NCI-H2196 (cell line): ENCODE results near the gene RNF14.
"Not testable (repeated sequence)": the region's sequence is repeated elsewhere in the genome, so short reads cannot be mapped to it uniquely, and the experiment has no call there.

Experiments used
- DNase-seq: peaks from one replicate; lab custom pipeline; 2025; ENCODE audit not compliant: unreplicated experiment; lab: John Stamatoyannopoulos, UW

RNF14 gene

GRCh38 chr5:141968914-141969608 lies at the start of gene RNF14:
Gene RNF14, plus strand, starts transcription at chr5:141969105. Its CDS starts 4,484 bp downstream, at chr5:141973589.
- DNase-seq: peak; percentile 93

GRCh38 chr5:141919218-141920119 lies 49.4 kb upstream of the RNF14 start:
- DNase-seq: no peak

- DNase-seq: no peak
These were observed 48.1 kb upstream of the RNF14 start for GRCh38 chr5:141920771-141921170.

GRCh38 chr5:141922827-141923447 lies 46.0 kb upstream of the RNF14 start:
- DNase-seq: not testable (repeated sequence)

- DNase-seq: peak; percentile 91
These were observed 45.2 kb upstream of the RNF14 start, which contains the start of gene DELE1 for GRCh38 chr5:141923448-141924313. Gene DELE1, plus strand, starts transcription at chr5:141923871. Its CDS starts 71 bp downstream, at chr5:141923942.

GRCh38 chr5:141926434-141926833 lies 42.5 kb upstream of the RNF14 start:
- DNase-seq: no peak

GRCh38 chr5:141928051-141928450 lies 40.9 kb upstream of the RNF14 start:
- DNase-seq: no peak

- no peak for DNase-seq
These were observed 39.4 kb upstream of the RNF14 start for GRCh38 chr5:141929398-141930058.

GRCh38 chr5:141931694-141932093 lies 37.2 kb upstream of the RNF14 start:
- no peak for DNase-seq

- no peak for DNase-seq
These were observed 35.8 kb upstream of the RNF14 start for GRCh38 chr5:141933151-141933550.

GRCh38 chr5:141934099-141934844 lies 34.6 kb upstream of the RNF14 start:
- peak; percentile 89 for DNase-seq

- DNase-seq: no peak
These were observed 33.4 kb upstream of the RNF14 start for GRCh38 chr5:141935538-141935937.

GRCh38 chr5:141940695-141941271 lies 28.1 kb upstream of the RNF14 start:
- DNase-seq: no peak

GRCh38 chr5:141941307-141941706 lies 27.6 kb upstream of the RNF14 start:
- DNase-seq: no peak

GRCh38 chr5:141941779-141942178 lies 27.1 kb upstream of the RNF14 start:
- no peak for DNase-seq

- no peak for DNase-seq
These were observed 26.6 kb upstream of the RNF14 start for GRCh38 chr5:141942185-141942857.

- DNase-seq: no peak
These were observed 24.8 kb upstream of the RNF14 start for GRCh38 chr5:141944076-141944475.

GRCh38 chr5:141945511-141946051 lies 23.3 kb upstream of the RNF14 start:
- DNase-seq: no peak
